ENCODE data around the gene DYNLT4. TPM values are rescaled to one million over a fixed set of nuclear protein-coding genes. Genes with fewer than 3 reads are reported as not detected.
A peak's percentile ranks its signal among the peaks of the same experiment; 100 is the strongest.

Gene DYNLT4
- total and polyA plus RNA-seq, 2 of the 13 experiments (the other 11 are each of a cell fraction or from before 2014, with no cell fraction given), result 0.77 TPM; not detected in 1

DNA sequence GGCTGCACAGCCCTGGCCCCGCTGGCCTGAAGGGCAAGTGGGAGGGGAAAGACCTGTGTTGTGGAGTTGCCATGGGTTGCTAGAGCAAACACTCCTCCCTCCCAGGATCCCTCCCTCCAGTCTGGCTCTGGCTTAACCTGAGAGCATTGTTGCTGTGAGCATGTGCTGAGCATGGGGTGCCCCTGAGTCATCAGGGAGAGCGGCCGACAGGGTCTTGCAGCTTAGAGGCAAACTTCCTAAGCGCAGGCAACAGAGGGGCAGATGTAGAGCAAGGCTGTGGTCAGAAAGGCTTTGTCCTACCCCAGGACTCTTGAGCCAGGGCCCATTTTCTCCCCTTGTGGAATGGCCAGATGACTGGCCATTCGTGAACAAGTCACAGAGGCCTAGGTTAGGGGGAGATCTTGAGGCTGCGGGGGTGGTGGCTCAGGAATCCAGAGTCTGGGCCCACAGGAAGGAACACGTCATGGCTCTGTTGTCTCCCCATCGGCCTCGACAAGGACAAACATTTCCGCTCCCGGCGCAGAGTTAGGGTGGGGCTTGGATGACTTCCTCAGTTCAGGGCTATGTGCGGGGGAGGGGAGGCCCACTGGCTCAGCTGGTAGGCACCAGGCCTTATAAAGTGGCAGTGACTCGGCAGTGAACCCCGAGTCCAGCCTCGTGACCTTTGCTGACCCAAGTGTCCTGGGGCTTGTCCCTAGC, 362 bp upstream of the DYNLT4 start (continued):
- TF ChIP-seq SUZ12 (IDR thresholded peaks at IDR 0.05; ENCODE audit: low read depth, low read length) (no peak), ZNF616 (CRISPR knock-in tag; IDR thresholded peaks at IDR 0.05; ENCODE audit: low read depth) (0 out of 2 replicates have a peak, but pooled peaks have one; percentile 82), BCL6 (CRISPR knock-in tag; IDR thresholded peaks at IDR 0.05) (peak; percentile 33; the same call in 1 of the 2 replicates), KLF6 (CRISPR knock-in tag; IDR thresholded peaks at IDR 0.05) (peak; percentile 78), ESRRA (CRISPR knock-in tag; IDR thresholded peaks at IDR 0.05; ENCODE audit: low read depth) (peak; percentile 85), ZNF720 (CRISPR knock-in tag; IDR thresholded peaks at IDR 0.05) (no peak), MTA3 (CRISPR knock-in tag; IDR thresholded peaks at IDR 0.05) (no peak), BHLHE40 (IDR thresholded peaks at IDR 0.05; ENCODE audit: low read length) (peak; percentile 68), ZNF432 (CRISPR knock-in tag; IDR thresholded peaks at IDR 0.05; ENCODE audit: borderline replicate concordance) (no peak), NFE2L1 (CRISPR knock-in tag; IDR thresholded peaks at IDR 0.05; ENCODE audit: borderline replicate concordance) (peak; percentile 92; the same call in 1 of the 2 replicates), ZNF564 (CRISPR knock-in tag; IDR thresholded peaks at IDR 0.05) (no peak; the same call in 1 of the 2 replicates), KDM4B (CRISPR knock-in tag; IDR thresholded peaks at IDR 0.05) (no peak; the same call in 1 of the 2 replicates), MED13 (CRISPR knock-in tag; IDR thresholded peaks at IDR 0.05) (no peak), ZNF614 (CRISPR knock-in tag; IDR thresholded peaks at IDR 0.05; ENCODE audit: borderline replicate concordance) (peak; percentile 73; the same call in 1 of the 2 replicates), IKZF1 (IDR thresholded peaks at IDR 0.05) (no peak)
- TF ChIP-seq, protein P1, sequence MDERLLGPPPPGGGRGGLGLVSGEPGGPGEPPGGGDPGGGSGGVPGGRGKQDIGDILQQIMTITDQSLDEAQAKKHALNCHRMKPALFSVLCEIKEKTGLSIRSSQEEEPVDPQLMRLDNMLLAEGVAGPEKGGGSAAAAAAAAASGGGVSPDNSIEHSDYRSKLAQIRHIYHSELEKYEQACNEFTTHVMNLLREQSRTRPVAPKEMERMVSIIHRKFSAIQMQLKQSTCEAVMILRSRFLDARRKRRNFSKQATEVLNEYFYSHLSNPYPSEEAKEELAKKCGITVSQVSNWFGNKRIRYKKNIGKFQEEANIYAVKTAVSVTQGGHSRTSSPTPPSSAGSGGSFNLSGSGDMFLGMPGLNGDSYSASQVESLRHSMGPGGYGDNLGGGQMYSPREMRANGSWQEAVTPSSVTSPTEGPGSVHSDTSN (CRISPR knock-in tag; IDR thresholded peaks at IDR 0.05), result no peak
- TF ChIP-seq, protein P2, sequence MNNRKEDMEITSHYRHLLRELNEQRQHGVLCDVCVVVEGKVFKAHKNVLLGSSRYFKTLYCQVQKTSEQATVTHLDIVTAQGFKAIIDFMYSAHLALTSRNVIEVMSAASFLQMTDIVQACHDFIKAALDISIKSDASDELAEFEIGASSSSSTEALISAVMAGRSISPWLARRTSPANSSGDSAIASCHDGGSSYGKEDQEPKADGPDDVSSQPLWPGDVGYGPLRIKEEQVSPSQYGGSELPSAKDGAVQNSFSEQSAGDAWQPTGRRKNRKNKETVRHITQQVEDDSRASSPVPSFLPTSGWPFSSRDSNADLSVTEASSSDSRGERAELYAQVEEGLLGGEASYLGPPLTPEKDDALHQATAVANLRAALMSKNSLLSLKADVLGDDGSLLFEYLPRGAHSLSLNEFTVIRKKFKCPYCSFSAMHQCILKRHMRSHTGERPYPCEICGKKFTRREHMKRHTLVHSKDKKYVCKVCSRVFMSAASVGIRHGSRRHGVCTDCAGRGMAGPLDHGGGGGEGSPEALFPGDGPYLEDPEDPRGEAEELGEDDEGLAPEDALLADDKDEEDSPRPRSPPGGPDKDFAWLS (CRISPR knock-in tag; IDR thresholded peaks at IDR 0.05; ENCODE audit: borderline replicate concordance), result peak; percentile 82; the same call in 1 of the 2 replicates
- TF ChIP-seq, protein P3, sequence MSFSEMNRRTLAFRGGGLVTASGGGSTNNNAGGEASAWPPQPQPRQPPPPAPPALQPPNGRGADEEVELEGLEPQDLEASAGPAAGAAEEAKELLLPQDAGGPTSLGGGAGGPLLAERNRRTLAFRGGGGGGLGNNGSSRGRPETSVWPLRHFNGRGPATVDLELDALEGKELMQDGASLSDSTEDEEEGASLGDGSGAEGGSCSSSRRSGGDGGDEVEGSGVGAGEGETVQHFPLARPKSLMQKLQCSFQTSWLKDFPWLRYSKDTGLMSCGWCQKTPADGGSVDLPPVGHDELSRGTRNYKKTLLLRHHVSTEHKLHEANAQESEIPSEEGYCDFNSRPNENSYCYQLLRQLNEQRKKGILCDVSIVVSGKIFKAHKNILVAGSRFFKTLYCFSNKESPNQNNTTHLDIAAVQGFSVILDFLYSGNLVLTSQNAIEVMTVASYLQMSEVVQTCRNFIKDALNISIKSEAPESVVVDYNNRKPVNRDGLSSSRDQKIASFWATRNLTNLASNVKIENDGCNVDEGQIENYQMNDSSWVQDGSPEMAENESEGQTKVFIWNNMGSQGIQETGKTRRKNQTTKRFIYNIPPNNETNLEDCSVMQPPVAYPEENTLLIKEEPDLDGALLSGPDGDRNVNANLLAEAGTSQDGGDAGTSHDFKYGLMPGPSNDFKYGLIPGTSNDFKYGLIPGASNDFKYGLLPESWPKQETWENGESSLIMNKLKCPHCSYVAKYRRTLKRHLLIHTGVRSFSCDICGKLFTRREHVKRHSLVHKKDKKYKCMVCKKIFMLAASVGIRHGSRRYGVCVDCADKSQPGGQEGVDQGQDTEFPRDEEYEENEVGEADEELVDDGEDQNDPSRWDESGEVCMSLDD (CRISPR knock-in tag; IDR thresholded peaks at IDR 0.05; ENCODE audit: borderline replicate concordance), result no peak; the same call in 1 of the 2 replicates
- TF ChIP-seq, protein P4, sequence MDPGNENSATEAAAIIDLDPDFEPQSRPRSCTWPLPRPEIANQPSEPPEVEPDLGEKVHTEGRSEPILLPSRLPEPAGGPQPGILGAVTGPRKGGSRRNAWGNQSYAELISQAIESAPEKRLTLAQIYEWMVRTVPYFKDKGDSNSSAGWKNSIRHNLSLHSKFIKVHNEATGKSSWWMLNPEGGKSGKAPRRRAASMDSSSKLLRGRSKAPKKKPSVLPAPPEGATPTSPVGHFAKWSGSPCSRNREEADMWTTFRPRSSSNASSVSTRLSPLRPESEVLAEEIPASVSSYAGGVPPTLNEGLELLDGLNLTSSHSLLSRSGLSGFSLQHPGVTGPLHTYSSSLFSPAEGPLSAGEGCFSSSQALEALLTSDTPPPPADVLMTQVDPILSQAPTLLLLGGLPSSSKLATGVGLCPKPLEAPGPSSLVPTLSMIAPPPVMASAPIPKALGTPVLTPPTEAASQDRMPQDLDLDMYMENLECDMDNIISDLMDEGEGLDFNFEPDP (CRISPR knock-in tag; conservative IDR thresholded peaks at IDR 0.05), result no peak
- TF ChIP-seq, protein P5, sequence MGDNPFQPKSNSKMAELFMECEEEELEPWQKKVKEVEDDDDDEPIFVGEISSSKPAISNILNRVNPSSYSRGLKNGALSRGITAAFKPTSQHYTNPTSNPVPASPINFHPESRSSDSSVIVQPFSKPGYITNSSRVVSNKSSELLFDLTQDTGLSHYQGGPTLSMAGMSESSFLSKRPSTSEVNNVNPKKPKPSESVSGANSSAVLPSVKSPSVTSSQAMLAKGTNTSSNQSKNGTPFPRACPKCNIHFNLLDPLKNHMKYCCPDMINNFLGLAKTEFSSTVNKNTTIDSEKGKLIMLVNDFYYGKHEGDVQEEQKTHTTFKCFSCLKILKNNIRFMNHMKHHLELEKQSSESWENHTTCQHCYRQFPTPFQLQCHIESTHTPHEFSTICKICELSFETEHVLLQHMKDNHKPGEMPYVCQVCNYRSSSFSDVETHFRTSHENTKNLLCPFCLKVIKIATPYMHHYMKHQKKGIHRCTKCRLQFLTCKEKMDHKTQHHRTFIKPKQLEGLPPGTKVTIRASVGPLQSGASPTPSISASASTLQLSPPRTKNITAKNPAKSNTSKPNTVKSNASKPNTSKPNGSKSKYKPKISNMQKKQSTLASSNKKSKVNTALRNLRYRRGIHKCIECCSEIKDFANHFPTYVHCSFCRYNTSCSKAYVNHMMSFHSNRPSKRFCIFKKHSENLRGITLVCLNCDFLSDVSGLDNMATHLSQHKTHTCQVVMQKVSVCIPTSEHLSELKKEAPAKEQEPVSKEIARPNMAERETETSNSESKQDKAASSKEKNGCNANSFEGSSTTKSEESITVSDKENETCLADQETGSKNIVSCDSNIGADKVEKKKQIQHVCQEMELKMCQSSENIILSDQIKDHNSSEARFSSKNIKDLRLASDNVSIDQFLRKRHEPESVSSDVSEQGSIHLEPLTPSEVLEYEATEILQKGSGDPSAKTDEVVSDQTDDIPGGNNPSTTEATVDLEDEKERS (CRISPR knock-in tag; IDR thresholded peaks at IDR 0.05), result peak; percentile 28; the same call in 1 of the 2 replicates
